Measurements from ENCODE around the gene FAM111B.

DNA sequence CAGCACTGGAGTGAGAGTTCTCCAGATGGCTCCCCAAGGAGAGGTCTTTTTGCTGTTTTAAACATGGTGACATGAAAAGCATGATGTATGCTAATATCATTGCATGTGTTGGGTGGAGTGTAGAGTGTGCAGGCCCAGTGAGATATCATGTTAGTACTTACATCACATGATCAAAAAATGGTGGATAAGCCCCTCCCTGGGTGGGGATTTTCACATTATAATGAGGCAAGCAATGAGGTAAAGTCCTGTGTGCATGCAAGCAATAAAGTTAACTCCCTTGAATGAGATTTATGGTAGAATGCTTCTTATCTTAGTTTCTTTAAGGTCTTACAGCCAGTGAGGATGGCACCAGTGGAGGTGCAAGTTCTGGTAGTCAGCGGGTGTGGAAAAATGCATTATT, 8.5 kb downstream of the FAM111B start:
- TF ChIP-seq, protein P1, sequence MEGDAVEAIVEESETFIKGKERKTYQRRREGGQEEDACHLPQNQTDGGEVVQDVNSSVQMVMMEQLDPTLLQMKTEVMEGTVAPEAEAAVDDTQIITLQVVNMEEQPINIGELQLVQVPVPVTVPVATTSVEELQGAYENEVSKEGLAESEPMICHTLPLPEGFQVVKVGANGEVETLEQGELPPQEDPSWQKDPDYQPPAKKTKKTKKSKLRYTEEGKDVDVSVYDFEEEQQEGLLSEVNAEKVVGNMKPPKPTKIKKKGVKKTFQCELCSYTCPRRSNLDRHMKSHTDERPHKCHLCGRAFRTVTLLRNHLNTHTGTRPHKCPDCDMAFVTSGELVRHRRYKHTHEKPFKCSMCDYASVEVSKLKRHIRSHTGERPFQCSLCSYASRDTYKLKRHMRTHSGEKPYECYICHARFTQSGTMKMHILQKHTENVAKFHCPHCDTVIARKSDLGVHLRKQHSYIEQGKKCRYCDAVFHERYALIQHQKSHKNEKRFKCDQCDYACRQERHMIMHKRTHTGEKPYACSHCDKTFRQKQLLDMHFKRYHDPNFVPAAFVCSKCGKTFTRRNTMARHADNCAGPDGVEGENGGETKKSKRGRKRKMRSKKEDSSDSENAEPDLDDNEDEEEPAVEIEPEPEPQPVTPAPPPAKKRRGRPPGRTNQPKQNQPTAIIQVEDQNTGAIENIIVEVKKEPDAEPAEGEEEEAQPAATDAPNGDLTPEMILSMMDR (IDR thresholded peaks at IDR 0.05), result no peak
- no peak for TF ChIP-seq POLR2A (IDR thresholded peaks at IDR 0.05)

All from Peyer's patch (tissue), 4 donors.